ENCODE data around the gene KIF26B. TPM values are rescaled to one million over a fixed set of nuclear protein-coding genes. Genes with fewer than 3 reads are reported as not detected.

KIF26B gene
- total and polyA plus RNA-seq, 2 experiments from 2014 or later: 2.5 to 8.0 TPM

DNA sequence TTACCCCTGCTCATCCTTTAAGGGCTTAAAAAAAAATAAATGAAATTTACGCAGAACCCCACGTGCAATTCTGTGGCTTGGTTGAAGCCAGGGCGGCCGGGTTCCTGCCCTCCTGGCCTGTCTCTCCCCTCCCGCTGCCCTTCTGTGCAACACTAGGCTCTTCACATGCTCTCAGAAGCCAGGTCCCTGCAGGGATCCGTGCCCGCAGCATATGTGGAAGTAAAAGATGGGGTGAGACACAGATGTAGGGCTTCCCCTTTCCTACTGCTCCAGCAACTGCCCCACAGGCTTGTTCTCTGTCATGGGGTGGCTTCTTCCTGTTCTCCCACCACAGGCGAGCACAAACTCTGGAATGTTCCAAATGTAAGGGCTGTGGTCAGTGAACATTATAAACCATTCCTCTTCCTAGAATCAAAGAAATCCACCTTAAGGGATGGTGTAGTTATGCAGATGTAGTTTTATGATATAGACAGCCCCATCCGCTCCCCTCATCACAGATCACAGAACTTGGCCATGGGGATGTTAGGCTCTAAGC, 535.4 kb downstream of the KIF26B start:
- H3K9me3 ChIP-seq (ENCODE audit: low read depth): no peaks in the 10 kb centered on the region
- H3K36me3 ChIP-seq (ENCODE audit: low read depth): no peaks in the 10 kb centered on the region
- no peaks in the 10 kb centered on the region for H4K20me1 ChIP-seq (ENCODE audit: insufficient read depth)
- H3K4me1 ChIP-seq (ENCODE audit: insufficient read depth): no peaks in the 10 kb centered on the region
- H3F3A ChIP-seq (ENCODE audit: insufficient read depth): no peaks in the 10 kb centered on the region
- no peak for TF ChIP-seq EZH2 (IDR thresholded peaks at IDR 0.05; ENCODE audit: insufficient read depth, poor library complexity, severe bottlenecking)
- no peak for TF ChIP-seq EZH2phosphoT487 (IDR thresholded peaks at IDR 0.05; ENCODE audit: insufficient read depth, low read depth)
- H3K9me2 ChIP-seq (ENCODE audit: insufficient read depth): no peaks in the 10 kb centered on the region
- no peak overlapping the region for H3K4me2 ChIP-seq (ENCODE audit: unreplicated experiment)
- no peak overlapping the region for H3K4me3 ChIP-seq
- peak; percentile 12 for DNase-seq
- no peak overlapping the region for H3K27ac ChIP-seq
- H3K27me3 ChIP-seq (replicated peaks; ENCODE audit: insufficient read depth): no peaks in the 10 kb centered on the region
- 94 to 95% methylated on average over 9 of the region's 9 CpGs for WGBS, 2 experiments (ENCODE audit: low coverage in 1 of 2, low lambda C conversion rate in 2 of 2, missing lambda C conversion rate in 2 of 2)
- no peak overlapping the region for H3K9ac ChIP-seq
- H2AFZ ChIP-seq: no peak overlapping the region
- in situ Hi-C loops (cut with MboI): no loop called here
- H3K79me2 ChIP-seq (ENCODE audit: insufficient read depth): no peaks in the 10 kb centered on the region

DNA sequence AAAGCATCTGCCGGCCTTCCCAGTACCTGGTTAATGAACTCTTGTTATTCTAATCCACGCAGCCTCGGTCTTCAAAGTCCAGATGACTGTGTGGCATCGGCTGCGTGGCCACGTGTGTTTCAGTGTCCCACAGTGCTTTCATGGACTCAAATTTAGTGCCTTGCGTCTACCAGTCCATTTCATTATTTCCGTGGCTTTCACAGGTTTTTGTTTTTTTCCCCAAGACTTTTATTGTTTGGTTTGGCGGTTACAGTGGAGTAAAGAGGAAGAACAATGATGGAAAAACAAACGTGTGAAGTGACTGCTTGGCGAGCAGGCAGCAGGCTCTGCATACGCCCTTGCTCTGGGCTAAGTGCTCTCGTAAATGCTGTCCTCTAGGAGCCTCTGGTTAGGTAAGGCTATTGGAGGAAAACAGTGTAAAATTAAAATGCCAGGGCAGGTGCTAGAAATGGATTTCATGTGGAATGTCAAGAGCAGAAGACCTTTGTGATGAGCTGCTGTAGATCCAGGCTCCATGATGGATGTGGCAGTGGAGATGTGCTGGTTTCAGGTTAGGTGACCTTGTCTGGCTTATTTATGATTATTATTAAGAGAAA, 536.3 kb downstream of the KIF26B start:
- no peaks in the 10 kb centered on the region for H3K9me2 ChIP-seq (ENCODE audit: insufficient read depth)
- in situ Hi-C loops (cut with MboI): no loop called here
- WGBS, 2 experiments (ENCODE audit: low coverage in 1 of 2, low lambda C conversion rate in 2 of 2, missing lambda C conversion rate in 2 of 2): 77 to 80% methylated on average over 13 of the region's 13 CpGs
- no peaks in the 10 kb centered on the region for H3K27me3 ChIP-seq (replicated peaks; ENCODE audit: insufficient read depth)
- H3K79me2 ChIP-seq (ENCODE audit: insufficient read depth): no peaks in the 10 kb centered on the region
- H3K36me3 ChIP-seq (ENCODE audit: low read depth): no peaks in the 10 kb centered on the region
- no peak overlapping the region for H3K4me2 ChIP-seq (ENCODE audit: unreplicated experiment)
- no peak overlapping the region for H2AFZ ChIP-seq
- H3K4me3 ChIP-seq: no peak overlapping the region
- H3F3A ChIP-seq (ENCODE audit: insufficient read depth): no peaks in the 10 kb centered on the region
- no peaks in the 10 kb centered on the region for H3K4me1 ChIP-seq (ENCODE audit: insufficient read depth)
- no peaks in the 10 kb centered on the region for H3K9me3 ChIP-seq (ENCODE audit: low read depth)
- TF ChIP-seq EZH2phosphoT487 (IDR thresholded peaks at IDR 0.05; ENCODE audit: insufficient read depth, low read depth) (no peak), EZH2 (IDR thresholded peaks at IDR 0.05; ENCODE audit: insufficient read depth, poor library complexity, severe bottlenecking) (no peak)
- no peaks in the 10 kb centered on the region for H4K20me1 ChIP-seq (ENCODE audit: insufficient read depth)
- DNase-seq: no peak
- H3K27ac ChIP-seq: no peak overlapping the region
- no peak overlapping the region for H3K9ac ChIP-seq

DNA sequence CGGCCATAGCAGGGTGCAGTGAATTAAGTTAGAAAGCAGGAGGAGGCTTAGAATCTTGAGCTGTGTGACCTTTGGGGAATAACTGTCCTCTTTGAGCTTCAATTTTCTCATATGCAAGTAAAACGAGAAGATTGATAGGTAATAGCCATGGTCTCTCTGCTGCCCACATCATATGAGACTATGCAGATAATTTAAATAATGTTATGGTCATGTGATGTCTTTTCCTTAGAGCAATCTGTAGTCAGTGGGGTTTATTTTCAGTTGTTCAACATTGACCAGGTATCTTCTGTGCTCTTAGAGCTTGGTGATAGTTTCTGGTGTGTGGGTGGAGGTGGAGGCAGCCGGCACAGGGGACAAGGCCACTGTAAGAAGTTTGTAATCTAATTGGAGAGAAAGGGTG, 537.1 kb downstream of the KIF26B start:
- H3K36me3 ChIP-seq (ENCODE audit: low read depth): no peaks in the 10 kb centered on the region
- no peaks in the 10 kb centered on the region for H4K20me1 ChIP-seq (ENCODE audit: insufficient read depth)
- no peaks in the 10 kb centered on the region for H3K9me3 ChIP-seq (ENCODE audit: low read depth)
- H3K4me1 ChIP-seq (ENCODE audit: insufficient read depth): no peaks in the 10 kb centered on the region
- H3K4me3 ChIP-seq: no peak overlapping the region
- H2AFZ ChIP-seq: no peak overlapping the region
- no peak overlapping the region for H3K4me2 ChIP-seq (ENCODE audit: unreplicated experiment)
- H3K79me2 ChIP-seq (ENCODE audit: insufficient read depth): no peaks in the 10 kb centered on the region
- no peak overlapping the region for H3K9ac ChIP-seq
- DNase-seq: no peak
- 72 to 80% methylated on average over 3 of the region's 3 CpGs for WGBS, 2 experiments (ENCODE audit: low coverage in 1 of 2, low lambda C conversion rate in 2 of 2, missing lambda C conversion rate in 2 of 2)
- H3K9me2 ChIP-seq (ENCODE audit: insufficient read depth): no peaks in the 10 kb centered on the region
- in situ Hi-C loops (cut with MboI): no loop called here
- TF ChIP-seq EZH2 (IDR thresholded peaks at IDR 0.05; ENCODE audit: insufficient read depth, poor library complexity, severe bottlenecking): no peak
- no peak for TF ChIP-seq EZH2phosphoT487 (IDR thresholded peaks at IDR 0.05; ENCODE audit: insufficient read depth, low read depth)
- H3K27me3 ChIP-seq (replicated peaks; ENCODE audit: insufficient read depth): no peaks in the 10 kb centered on the region
- no peaks in the 10 kb centered on the region for H3F3A ChIP-seq (ENCODE audit: insufficient read depth)
- H3K27ac ChIP-seq: no peak overlapping the region

DNA sequence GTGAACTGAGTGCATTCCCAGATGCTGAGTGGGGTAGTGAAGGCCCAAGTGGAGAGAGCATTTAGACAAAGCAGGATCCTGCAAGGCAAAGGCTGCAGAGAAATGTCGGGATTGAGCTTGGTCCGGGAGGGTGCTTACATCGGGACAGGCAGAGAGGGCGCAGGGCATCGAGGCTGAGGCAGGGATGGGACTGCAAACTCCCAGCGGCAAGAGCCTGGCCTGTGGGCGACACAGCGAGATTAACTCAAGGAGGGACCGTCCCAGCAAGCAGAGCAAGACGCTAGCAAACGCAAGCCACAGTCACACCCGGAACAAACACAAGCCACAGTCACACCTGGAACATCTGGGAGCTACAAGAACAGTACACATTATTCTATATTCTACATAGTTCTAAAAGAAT, 537.5 kb downstream of the KIF26B start:
- in situ Hi-C loops (cut with MboI): no loop called here
- Histone ChIP-seq H2AFZ (no peak overlapping the region), H3K79me2 (ENCODE audit: insufficient read depth) (no peaks in the 10 kb centered on the region), H3K9me2 (ENCODE audit: insufficient read depth) (no peaks in the 10 kb centered on the region), H3K27me3 (replicated peaks; ENCODE audit: insufficient read depth) (no peaks in the 10 kb centered on the region), H3K36me3 (ENCODE audit: low read depth) (no peaks in the 10 kb centered on the region), H3K4me1 (ENCODE audit: insufficient read depth) (no peaks in the 10 kb centered on the region), H3F3A (ENCODE audit: insufficient read depth) (no peaks in the 10 kb centered on the region), H3K27ac (no peak overlapping the region), H3K4me2 (ENCODE audit: unreplicated experiment) (no peak overlapping the region), H3K9me3 (ENCODE audit: low read depth) (no peaks in the 10 kb centered on the region), H3K4me3 (no peak overlapping the region), H3K9ac (no peak overlapping the region), H4K20me1 (ENCODE audit: insufficient read depth) (no peaks in the 10 kb centered on the region)
- TF ChIP-seq EZH2 (IDR thresholded peaks at IDR 0.05; ENCODE audit: insufficient read depth, poor library complexity, severe bottlenecking) (no peak), EZH2phosphoT487 (IDR thresholded peaks at IDR 0.05; ENCODE audit: insufficient read depth, low read depth) (no peak)
- WGBS, 2 experiments (ENCODE audit: low coverage in 1 of 2, low lambda C conversion rate in 2 of 2, missing lambda C conversion rate in 2 of 2): 85 to 96% methylated on average over 12 of the region's 12 CpGs
- DNase-seq: no peak

Data from GM23248 (cell line).